ENCODE results near the gene PAOX.
"Not testable (repeated sequence)": the region's sequence is repeated elsewhere in the genome, so short reads cannot be mapped to it uniquely, and the experiment has no call there.

DNA sequence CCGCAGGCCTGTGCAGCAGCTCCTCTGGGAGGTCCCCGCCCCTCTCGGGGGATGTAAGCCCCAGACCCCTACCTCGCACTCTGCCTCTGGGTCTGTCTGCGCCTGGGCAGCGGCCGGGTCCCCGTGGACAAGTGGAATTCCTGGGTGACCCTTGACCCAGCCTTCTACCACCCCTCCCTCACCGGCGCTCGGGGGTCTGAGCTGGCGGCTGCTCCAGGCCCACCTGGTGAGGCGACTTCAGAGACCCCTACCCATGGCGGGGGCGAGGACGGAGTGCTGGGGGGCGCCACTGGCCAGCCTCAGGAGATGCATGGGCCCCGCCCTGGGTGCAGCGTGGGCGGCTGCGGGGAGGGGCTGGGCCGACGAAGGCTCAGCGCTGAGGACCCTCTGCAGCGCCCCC lies 53.7 kb downstream of the PAOX start:
- TF ChIP-seq SOX6 (IDR thresholded peaks at IDR 0.05); SOX6 (CRISPR knock-in tag; IDR thresholded peaks at IDR 0.05); NR1H2 (CRISPR knock-in tag; IDR thresholded peaks at IDR 0.05; ENCODE audit: borderline replicate concordance, low read depth); GABPA (IDR thresholded peaks at IDR 0.05; ENCODE audit: low read depth, low read length); GABPA (CRISPR knock-in tag; IDR thresholded peaks at IDR 0.05; ENCODE audit: low read depth); ZBTB20 (CRISPR knock-in tag; IDR thresholded peaks at IDR 0.05; ENCODE audit: borderline replicate concordance, low read depth); MTF2 (CRISPR knock-in tag; IDR thresholded peaks at IDR 0.05; ENCODE audit: borderline replicate concordance): not testable (repeated sequence)

Data from HepG2 (cell line).